GM19468 (cell line): Measurements from ENCODE around the gene FSIP1.

Experiments
- ATAC-seq: cut with Tn5 transposase; IDR thresholded peaks from one replicate; pipeline ENCODE4 v1.9.1; 2021; ENCODE audit warnings: mild to moderate bottlenecking, moderate library complexity, moderate number of reproducible peaks; ENCODE audit not compliant: unreplicated experiment; ENCODE audit errors: extremely low read depth

Gene FSIP1

DNA sequence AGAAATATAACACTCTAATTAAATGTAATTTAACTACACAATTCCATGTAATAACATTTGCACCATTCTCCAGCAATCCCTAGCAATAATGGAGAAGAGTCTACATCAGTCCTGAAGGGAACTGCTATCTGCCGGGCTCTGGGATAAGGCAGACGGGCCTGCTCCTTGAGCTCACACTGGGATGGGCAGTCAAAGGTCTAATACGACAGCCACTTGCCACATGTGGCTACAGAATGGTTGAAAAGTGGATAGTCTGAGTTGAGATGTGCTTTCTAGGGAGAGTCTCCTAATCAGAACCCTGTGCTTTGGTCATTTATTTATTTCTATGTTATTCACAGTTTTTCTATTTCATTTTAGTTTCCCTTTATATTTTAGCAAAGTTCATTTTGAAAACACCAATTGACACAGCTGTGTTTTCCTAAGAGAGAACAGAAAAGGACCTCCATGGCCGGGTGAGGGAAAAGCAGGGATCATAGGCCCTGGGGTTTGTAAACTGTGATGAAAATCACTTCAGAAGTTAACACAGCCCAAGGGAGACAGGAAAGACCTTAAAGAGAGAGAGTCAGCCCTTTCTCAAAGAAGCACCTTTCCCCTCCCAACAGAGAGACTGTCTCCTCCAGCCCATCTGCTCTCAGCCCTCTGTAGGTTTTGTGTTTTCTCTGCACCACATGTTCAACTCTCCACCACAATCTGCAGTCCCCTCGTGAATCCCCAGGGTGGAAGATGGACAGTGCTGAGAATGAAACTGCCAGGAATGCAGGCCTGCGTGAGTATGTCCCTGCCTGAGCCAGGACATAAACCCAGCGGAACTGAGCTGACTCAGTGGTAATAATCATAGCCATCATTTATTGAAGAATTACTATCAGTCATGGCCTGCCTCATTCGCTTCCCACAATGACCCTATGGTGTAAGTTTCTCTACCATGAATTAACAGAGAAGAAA, 11.6 kb downstream of the FSIP1 start:
- no peak for ATAC-seq

DNA sequence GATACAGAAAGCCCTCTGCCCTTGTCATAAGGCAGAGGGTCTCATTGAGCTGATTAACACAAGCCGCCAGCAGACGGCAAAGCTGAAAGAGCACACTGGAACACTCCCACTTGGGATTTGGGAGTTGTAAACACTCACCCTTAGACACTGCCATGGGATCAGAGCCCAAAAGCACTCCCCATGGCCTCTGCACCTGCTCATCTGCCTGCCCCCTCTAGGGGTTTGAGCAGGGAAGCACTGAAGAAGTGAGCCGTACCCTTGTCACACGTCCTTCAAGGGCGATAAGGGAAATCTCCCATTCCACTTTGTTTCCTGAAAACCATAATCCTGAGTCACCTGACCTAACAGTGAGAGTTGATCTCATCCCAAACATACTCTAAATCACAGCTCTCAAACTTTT, 14.7 kb downstream of the FSIP1 start:
- no peak for ATAC-seq

DNA sequence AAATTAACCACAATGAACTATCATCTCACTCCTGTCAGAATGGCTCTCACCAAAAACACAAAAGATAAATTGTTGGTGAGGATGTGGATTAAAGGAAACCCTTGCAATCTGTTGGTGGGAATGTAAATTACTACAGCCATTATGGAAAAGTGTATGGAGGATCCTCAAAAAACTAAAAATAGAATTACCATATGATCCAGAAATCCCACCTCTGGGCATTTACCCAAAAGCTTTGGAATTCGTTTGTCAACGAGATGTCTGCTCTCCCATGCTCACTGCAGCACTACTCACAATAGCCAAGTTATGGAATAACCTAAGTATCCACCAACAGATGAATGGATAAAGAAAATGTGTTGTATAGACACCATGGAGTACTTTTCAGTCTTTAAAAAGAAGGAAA, 21.6 kb downstream of the FSIP1 start:
- no peak for ATAC-seq

DNA sequence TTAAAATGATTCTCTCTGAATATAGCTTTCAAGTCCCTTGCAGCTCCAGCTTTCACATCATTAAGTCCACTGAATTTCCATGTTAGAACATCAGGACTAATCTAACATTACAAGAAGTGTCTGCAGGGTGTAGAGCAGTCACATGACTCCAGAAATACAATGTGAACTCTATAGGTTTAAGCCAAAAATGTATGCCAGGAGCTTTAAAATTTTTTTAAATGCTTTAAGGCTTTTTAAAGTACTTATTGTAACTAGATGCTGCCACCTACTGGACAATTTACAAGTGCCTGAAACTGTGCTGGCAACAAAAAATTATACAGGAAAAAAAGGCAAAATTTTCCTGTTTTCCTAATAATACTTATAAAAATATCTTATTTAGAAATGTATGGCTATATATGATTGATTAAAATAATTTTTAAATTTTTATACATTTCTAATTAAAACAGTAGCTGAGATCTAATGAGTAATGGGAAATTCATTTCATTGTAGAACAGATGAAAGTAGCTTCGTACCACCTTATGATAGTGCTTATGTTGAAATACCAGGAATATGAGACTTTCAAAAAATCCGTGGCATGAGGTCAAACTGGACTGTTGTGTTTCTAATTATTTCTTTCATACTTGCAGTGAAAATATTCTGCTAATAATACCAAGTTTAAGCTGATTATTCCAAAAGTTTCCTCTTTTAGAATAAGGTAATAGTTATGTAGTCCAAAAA, 25.7 kb downstream of the FSIP1 start:
- no peak for ATAC-seq

DNA sequence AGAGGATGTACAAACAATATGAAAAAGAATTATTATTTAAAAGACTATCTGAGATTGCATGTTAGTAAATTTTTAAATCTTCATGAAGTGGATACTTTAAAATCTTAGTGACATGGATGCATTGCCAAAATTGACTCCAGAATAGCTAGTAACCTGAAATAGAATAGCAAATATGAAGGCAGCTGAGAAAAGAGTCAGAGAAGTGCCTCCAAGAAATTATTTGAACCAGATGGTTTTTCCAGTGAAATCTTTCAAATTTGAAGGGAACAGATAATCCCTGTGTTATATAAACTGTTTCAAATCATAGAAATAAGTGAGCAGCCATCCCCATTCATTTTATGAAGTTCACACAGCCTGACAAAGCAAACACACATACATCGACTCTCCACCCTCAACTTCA, 29.6 kb downstream of the FSIP1 start:
- ATAC-seq = no peak

DNA sequence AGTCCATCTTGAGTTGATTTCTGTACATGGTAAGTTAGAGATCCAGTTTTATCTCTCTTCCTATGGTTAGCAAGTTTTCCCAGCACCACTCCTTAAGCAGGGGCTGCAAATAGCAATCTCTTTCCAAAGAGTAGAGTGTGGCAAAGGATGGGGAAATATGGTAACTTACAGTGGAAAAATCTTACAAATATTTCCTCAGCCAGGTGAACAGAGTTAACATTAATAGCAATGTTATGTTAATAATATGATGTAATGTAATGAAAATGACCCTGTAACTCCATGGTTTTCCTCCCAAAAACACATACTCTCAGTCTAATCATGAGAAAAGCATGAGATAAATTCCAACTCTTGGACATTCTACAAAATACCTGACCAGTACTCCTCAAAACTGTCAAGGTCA, 30.4 kb downstream of the FSIP1 start:
- no peak for ATAC-seq

DNA sequence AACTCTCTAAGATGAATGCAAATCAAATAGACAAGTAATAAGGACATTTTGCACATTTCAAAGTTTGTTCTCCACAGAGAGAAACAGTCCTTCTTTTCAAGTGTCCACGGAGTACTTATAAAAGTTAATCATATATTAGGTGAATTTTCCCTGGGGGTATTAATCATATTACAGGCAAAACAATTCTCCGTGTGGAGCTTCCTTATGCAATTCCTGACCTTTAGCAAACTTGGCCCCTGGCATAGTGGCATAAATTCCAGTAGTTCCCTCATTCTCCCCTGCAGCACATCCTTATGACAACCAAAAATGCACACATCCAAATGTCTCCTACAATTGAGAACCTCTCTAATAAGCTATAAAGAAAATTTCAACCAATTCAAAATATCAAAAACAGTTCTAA, 34.4 kb downstream of the FSIP1 start:
- no peak for ATAC-seq

DNA sequence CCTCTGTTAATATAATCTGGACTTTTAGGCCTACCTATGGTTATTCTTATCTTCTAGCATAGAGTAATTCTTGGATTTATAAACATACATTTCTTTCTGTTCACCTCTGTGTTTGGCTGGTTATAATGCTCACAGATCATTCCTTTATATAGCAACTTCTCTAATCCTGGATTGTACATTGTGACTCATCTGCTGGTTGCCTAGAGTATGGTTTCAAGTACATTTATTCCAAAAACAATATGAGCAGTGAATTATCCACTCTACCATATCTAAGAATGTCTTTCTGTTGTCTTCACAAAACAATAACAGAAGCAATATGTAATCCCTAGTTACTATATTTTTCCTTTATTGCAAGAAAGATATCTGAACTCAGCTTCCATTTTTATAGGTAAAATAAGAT, 35.3 kb downstream of the FSIP1 start:
- ATAC-seq = no peak

DNA sequence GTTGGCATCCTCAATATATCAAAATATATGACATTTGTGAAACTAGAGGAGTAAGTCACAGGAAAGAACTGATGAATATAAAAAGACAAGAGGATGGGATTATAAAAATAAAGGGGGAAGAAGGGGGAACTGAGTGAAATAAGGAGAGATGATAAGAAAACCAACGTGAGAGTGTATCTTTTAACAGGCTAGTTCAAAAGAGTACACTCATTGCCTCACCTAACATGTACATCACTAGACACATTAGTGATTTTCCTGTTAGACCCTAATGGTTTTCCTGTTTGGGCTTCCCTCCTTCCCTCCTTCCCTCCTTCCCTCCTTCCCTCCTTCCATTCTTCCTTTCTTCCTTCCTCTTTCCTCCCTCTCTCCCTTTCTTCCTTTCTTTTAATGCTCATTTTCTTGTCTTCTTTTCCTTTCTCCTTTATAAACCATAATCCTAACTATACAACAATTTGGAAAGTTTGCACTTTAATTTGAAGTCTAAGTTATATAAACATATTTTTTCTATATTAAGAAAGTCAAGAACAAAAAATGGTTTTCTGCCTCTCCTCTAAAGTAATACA, 35.8 kb downstream of the FSIP1 start:
- no peak for ATAC-seq

DNA sequence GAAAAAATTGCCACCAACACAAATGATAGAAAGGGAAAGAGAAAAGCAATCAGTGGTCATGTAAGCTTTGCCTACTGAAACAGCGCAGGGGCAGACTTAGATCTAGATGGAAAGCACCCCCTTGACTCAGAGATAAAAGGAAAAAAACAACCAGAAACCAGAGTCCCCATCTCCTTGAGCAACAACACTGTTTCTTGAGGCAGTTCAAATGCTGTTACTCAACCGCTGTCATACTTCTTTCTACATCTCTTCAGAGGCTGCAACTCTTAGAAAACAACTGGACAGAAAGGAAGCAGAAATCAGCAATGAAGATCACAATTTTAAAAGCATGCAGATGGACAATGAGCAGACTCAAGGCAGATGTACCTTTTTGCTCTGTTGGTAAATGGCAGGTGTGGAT, 36.5 kb downstream of the FSIP1 start:
- no peak for ATAC-seq

DNA sequence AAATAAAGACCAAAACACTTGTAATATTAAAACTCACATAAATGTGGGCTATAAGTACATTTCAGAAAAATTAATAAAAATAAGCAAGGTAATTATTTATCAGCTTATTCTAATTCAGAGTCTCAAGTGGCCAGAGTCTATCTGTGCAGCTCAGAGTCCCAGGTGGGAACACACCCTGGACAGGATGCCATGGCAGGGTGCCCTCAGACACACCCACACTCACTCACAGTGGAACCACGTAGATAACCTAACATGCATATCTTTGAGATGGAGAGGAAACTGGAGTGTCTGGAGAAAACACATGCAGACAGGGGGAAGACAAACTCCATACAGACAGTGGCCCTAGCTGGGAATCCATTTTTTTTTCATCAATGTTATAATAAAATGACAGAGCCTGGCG, 37.2 kb downstream of the FSIP1 start:
- ATAC-seq = no peak

DNA sequence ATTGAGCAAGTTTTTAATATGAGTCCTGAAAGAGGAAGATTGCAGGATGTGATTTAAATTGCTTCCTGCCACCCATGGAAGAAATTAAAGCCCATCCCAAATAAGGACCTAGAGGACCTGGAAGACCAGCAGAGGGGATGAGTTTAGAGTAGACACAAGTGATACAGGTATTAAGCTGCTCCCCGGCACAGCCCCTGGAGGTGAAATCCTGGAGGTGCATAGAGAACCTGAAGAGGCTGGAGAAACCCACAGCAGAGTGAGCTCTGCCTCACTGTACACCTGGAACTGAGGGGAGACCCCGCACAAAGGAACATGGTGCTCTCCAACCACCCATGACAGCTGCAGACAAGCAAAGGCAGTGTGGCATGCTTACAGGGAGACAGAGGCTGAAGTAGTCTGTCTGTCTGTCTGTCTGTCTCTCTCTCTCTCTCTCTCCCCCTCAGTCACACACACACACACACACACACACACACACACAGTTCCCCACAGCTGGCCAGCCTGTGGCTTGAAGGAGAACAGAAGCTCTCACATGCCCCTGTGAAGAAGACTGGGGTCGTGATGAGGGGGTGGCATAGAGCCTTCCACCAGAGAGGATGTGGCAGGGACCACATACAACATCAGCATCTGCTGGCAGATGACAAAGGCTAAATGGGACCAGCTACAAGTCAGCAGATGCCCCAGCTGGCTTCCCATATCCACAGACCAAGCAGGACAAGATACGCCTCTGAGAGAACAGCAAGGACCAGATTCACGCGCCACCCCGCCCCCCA, 38.1 kb downstream of the FSIP1 start:
- ATAC-seq = no peak

DNA sequence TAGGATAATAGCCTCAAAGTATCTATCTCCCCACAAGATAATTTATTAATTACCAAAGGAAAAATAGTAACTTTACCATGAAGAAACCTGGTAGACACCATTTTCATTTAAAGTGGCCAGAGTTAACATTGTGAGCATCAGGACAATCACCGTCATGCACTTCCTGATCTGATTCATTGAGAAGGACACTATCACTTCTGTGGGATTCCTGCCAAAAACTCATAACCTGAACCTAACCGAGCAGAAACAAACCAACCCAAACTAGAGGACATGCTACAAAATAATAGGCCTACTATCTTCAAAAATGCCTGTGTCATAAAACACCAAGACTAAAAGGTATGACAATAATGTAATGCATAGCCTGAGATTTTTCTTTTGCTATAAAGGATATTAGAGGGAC, 39.0 kb downstream of the FSIP1 start:
- no peak for ATAC-seq

DNA sequence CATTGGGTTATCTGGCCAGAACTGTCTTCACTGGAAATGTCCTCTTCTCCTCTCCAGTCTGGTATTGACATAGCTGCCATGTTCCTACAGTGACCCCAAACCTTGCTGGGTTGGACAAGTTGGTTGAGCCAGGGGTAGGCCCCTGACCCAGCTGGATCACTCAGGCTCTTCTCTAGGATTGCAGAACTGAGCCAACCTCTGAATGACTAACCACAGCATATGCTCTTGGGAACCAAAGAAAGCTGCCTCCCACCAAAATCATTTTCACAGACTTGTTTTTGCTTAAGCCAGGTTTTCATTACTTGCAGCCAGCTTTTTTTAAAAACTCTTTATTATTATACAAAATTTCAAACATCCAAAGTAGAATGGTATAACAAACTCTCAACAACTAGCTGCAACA, 41.4 kb downstream of the FSIP1 start:
- ATAC-seq = no peak

DNA sequence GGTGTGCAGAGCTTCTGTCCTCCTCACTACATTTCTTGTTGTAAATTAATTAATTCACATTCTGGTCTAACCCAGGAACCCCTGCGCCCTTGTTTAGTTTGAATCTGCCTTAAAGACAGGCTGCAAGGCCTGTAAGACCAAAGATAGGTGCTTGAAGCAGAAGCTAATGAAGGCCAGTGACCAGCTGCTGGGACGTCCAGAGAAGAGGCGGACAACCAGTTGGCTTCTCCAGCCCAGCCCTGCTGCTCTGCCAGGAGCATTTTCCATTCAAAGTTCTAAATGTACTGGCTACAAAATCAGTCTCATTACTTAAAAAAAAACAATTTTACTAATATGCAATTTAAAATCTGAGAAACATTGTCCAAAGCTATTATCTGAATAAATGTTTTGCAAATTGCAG, 43.6 kb downstream of the FSIP1 start:
- ATAC-seq = no peak

DNA sequence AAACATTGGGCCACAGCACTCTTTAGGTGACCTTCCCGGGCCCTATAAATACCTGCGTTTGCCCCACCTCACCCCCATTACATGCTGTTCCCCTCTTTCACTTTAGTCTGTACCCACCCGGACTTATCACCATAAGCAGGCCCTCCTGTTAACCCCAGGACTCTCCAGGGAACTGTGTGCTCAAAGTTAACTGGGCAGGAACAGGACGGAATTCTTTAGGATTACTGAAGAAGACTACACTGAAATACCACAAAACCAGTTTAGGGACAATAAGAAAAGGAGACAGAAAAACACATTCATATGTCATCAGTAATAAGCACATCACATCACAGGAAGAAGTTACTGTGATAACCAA, 45.5 kb downstream of the FSIP1 start:
- ATAC-seq = no peak

DNA sequence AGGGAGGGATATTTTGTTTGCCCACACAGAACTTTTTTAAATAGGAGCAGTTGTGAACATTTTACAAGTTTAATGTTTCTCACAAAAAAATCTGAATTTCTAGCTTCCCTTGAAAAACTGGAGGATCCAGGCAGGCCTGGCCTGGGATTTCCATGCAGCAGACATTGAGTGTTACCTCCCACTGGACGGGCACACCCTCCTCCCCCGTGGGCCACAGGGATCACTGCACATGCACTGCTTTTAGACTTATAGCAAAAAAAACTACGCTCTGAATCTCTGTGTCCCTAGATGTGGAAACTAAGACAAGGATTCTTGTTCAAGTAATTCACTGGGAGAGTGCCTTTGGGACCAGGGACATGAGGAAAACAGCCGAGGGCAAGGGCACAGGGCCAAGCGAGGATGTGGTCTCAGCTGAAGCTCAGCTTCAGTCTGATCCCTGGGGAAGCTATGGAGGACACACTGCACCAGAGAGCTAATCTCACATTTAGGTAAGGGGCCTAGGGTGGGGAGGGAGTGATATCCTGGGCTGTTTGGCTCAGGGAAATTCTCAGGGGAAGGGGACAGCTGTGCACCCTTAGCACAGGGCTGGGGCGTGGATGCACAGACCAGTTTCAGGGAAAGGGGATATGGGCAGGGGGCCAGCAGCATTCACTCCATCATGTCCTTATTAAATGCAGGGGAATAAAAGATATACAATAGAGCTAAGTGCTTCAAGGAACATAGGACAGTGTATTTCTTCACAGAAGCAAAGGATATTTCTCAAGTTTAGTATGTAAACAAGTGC, 46.0 kb downstream of the FSIP1 start:
- no peak for ATAC-seq

DNA sequence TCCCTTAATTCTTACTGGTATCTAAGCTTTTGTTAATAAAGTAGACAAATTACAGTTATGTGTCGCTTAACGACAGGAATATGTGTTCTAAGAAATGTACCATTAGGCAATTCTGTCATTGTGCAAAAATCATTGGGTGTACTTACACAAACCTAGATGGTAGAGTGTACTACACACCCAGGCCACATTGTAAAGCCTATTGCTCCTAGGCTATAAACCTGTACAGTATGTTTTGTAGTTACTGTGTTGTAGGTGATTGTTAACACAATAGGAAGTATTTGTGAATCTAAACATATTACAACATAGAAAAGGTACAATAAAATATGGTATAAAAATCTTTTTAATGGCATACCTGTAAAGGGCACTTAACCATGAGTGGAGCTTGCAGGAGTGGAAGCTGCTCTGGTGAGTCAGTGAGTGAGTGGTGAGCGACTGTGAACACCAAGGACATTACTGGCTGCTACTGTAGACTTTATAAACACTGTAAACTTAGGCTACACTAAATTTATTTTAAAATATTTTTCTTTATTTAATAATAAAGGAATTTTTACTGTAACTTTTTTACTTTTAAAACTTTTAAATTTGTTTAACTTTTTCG, 47.4 kb downstream of the FSIP1 start:
- ATAC-seq = no peak

DNA sequence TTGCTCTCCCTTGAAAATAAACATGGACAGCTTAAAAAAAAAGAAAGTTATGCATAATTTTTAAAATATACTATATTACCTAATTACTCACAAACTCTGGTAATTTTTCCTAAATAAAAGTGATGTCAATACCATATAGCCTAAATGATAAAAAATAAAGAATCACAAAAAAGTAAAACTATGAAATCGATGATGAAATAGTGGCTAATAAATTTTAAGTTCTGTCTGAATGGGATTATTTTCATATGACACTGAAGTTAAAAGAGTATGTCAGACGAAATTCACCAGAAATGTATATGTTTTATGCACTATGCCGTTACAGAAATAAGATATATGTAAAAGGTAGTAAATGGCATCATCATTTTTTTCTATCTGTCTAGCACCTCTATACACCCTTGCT, 51.4 kb downstream of the FSIP1 start:
- ATAC-seq = no peak

DNA sequence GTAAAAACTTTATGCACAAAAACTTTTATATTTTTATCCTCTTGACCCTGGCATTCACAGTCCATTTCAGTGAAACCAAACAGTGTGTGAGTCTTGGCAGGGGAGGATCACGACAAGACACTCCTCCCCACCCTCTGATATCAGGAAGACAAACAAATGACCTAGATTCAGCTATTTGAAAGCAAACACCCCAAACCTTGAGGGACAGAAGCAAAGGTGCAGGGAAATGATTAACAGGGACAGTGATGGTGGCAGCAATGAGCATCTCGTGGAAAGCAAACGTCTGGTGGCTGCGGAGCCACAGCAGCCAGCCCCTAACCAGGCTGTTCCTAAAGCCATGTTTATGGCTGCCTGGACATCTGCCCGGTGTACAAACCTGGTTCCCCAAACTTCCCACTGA, 52.1 kb downstream of the FSIP1 start:
- ATAC-seq = no peak
